Endothelial cell of umbilical vein (primary cell): ENCODE measurements around the gene CUEDC1. TPM values are rescaled to one million over a fixed set of nuclear protein-coding genes. Genes with fewer than 3 reads are reported as not detected.
A peak's percentile ranks its signal among the peaks of the same experiment; 100 is the strongest.

ENCODE experiments used
- BruUV-seq: library from RNA; stranded (reverse); fragments of 400-500 nt; replicated peaks from 2 replicates; lab custom pipeline; 2021; lab: Mats Ljungman, UMichigan
- CTCF ChIA-PET: fragments of 300-600, 350-600 bp; sonication (Branson Sonifier 250); formaldehyde crosslinking; loops from one replicate; lab custom pipeline; 2021; ENCODE audit warnings: antibody characterized with exemption, inconsistent platforms; lab: Charles Lee
- POLR2A ChIA-PET: fragments of 300-600, 350-600 bp; sonication (Branson Sonifier 250); formaldehyde crosslinking; loops from one replicate; lab custom pipeline; 2021; ENCODE audit warnings: antibody characterized with exemption, inconsistent platforms; lab: Charles Lee
- DNase-seq: peaks from one replicate; pipeline ENCODE4 v3.0.0-alpha.2; 2011; ENCODE audit warnings: low read depth, low spot score
- FAIRE-seq: peaks from 2 replicates; lab custom pipeline; 2011; peaks lifted over from hg19 to GRCh38; lab: Jason Lieb, UNC
- H2AFZ ChIP-seq: 2 replicates; pipeline ENCODE4 v1.6.0; 2012; ENCODE audit warnings: low read depth, low read length, control low read depth, inconsistent platforms
- H3K27ac ChIP-seq: 2 replicates; pipeline ENCODE4 v1.5.1; 2011; ENCODE audit warnings: low read depth, mild to moderate bottlenecking, control low read depth, low read length, moderate library complexity; ENCODE audit not compliant: insufficient read depth
- H3K27me3 ChIP-seq, 2 experiments: 2 replicates each; pipeline versions ENCODE4 v1.6.0 to v1.6.1; 2011; ENCODE audit warnings: low read length in 2 of 2, mixed read lengths in 1 of 2; ENCODE audit not compliant: control insufficient read depth in 2 of 2, insufficient read depth in 2 of 2
- H3K36me3 ChIP-seq, 2 experiments: 2 replicates in 1 of 2; 3 replicates in 1 of 2; pipeline ENCODE4 v1.5.1; 2011; ENCODE audit warnings: low read length in 2 of 2, mild to moderate bottlenecking in 1 of 2, moderate library complexity in 1 of 2; ENCODE audit not compliant: control insufficient read depth in 2 of 2, insufficient read depth in 2 of 2; ENCODE audit errors: extremely low read depth in 1 of 2
- H3K4me1 ChIP-seq: 3 replicates; pipeline ENCODE4 v1.5.1; 2011; ENCODE audit warnings: mild to moderate bottlenecking, low read length; ENCODE audit not compliant: control insufficient read depth, insufficient read depth; ENCODE audit errors: extremely low read depth
- H3K4me2 ChIP-seq: 2 replicates; pipeline ENCODE4 v1.6.1; 2011; ENCODE audit warnings: low read length, control low read depth, mixed read lengths; ENCODE audit not compliant: insufficient read depth
- H3K4me3 ChIP-seq, 3 experiments: fragments of 200-600 bp in 1 of 3; sonication (generic), shearing (Covaris generic) in 1 of 3; replicated peaks in 1 of 3; 2 replicates each; pipeline ENCODE4 v1.5.1; 2011 to 2016; ENCODE audit warnings: control low read depth in 3 of 3, low read length in 3 of 3, mild to moderate bottlenecking in 2 of 3, inconsistent platforms in 1 of 3, low read depth in 1 of 3, moderate library complexity in 1 of 3; ENCODE audit not compliant: insufficient read depth in 1 of 3
- H3K79me2 ChIP-seq: 2 replicates; pipeline ENCODE4 v1.6.0; 2012; ENCODE audit warnings: low read length, inconsistent platforms; ENCODE audit not compliant: control insufficient read depth, insufficient read depth
- H3K9ac ChIP-seq: replicated peaks from 2 replicates; pipeline ENCODE3; 2011; ENCODE audit warnings: low read length, control low read depth; ENCODE audit not compliant: insufficient read depth; ENCODE audit errors: extremely low read depth
- H3K9me1 ChIP-seq: replicated peaks from 3 replicates; pipeline ENCODE4 v1.6.0; 2011; ENCODE audit warnings: mild to moderate bottlenecking, low read length; ENCODE audit not compliant: control insufficient read depth, insufficient read depth; ENCODE audit errors: extremely low read depth
- H3K9me3 ChIP-seq: replicated peaks from 2 replicates; pipeline ENCODE4 v1.5.1; 2012; ENCODE audit warnings: low read length, inconsistent platforms; ENCODE audit not compliant: control insufficient read depth, insufficient read depth
- H4K20me1 ChIP-seq: replicated peaks from 2 replicates; pipeline ENCODE3; 2011; ENCODE audit warnings: mild to moderate bottlenecking, low read length; ENCODE audit not compliant: control insufficient read depth, insufficient read depth; ENCODE audit errors: extremely low read depth
- CTCF ChIP-seq, 2 donors: IDR thresholded peaks; 1 replicate in 1 of 2; 2 replicates in 1 of 2; pipeline ENCODE4 v1.5.1; 2011; ENCODE audit warnings: low read length in 2 of 2, mild to moderate bottlenecking in 2 of 2, moderate library complexity in 2 of 2, control low read depth in 1 of 2, inconsistent platforms in 1 of 2, low read depth in 1 of 2; ENCODE audit not compliant: insufficient read depth in 1 of 2; ENCODE audit errors: extremely low read depth in 1 of 2
- EZH2 ChIP-seq: IDR thresholded peaks from 2 replicates; pipeline ENCODE4 v1.6.1; 2012; ENCODE audit warnings: borderline replicate concordance, low read depth, mild to moderate bottlenecking, moderate library complexity, low read length, inconsistent platforms; ENCODE audit not compliant: severe bottlenecking
- FOS ChIP-seq: IDR thresholded peaks from 2 replicates; pipeline ENCODE4 v1.6.1; 2011; ENCODE audit warnings: mild to moderate bottlenecking, low read length, moderate library complexity, borderline replicate concordance; ENCODE audit not compliant: insufficient read depth
- GATA2 ChIP-seq: IDR thresholded peaks from 2 replicates; pipeline ENCODE4 v1.7.0; 2011; ENCODE audit warnings: low read depth, mild to moderate bottlenecking, moderate library complexity, mixed read lengths, low read length; ENCODE audit not compliant: insufficient read length, insufficient read depth
- JUN ChIP-seq: IDR thresholded peaks from 2 replicates; pipeline ENCODE4 v1.6.1; 2011; ENCODE audit warnings: borderline replicate concordance, low read depth; ENCODE audit not compliant: insufficient read length, insufficient read depth
- MYC ChIP-seq: IDR thresholded peaks from one replicate; pipeline ENCODE4 v1.6.1; 2011; ENCODE audit warnings: mild to moderate bottlenecking, low read depth, low read length
- POLR2A ChIP-seq: IDR thresholded peaks from 2 replicates; pipeline ENCODE4 v1.6.1; 2012; ENCODE audit warnings: low read depth, mild to moderate bottlenecking, control low read depth, low read length
- POLR2AphosphoS5 ChIP-seq: IDR thresholded peaks from 2 replicates; pipeline ENCODE4 v1.6.1; 2012; ENCODE audit warnings: low read depth, mild to moderate bottlenecking, control low read depth, low read length, moderate library complexity; ENCODE audit not compliant: insufficient read depth
- dilution Hi-C: fragments of 300-500 bp; cut with MboI; formaldehyde crosslinking; loops from one replicate; pipeline ENCODE4 v1.15.0; 2019; ENCODE audit warnings: low sequenced_read_pairs; ENCODE audit not compliant: extremely low pct_ligation_motif_present
- intact Hi-C: fragments of 100-400 bp; cut with micrococcal nuclease; formaldehyde crosslinking; loops from one replicate; pipeline ENCODE4 v1.10.0; 2022
- polyA plus RNA-seq, 4 experiments: library from polyadenylated mRNA; depleted of rRNA in 3 of 4; stranded (reverse) in 3 of 4; unstranded in 1 of 4; fragments of >200 nt; gene quantifications; 2 replicates each; pipeline versions ENCODE4 v1.2.1 to v1.2.3, GENCODE V29; 2011 to 2012; ENCODE audit warnings: missing spikeins in 1 of 4
- total RNA-seq: library from RNA; stranded (reverse); gene quantifications from 2 replicates; pipeline ENCODE4 v1.2.3, GENCODE V29; 2021
- TF ChIP-seq, protein P1 (sequence below): IDR thresholded peaks from 2 replicates; pipeline ENCODE4 v1.6.1; 2011; ENCODE audit not compliant: insufficient read depth, insufficient read length

Gene CUEDC1
- total and polyA plus RNA-seq, 2 donors (not counting 3 experiments of a cell fraction or from before 2014, with no cell fraction given), result 15.8 to 27.7 TPM

DNA sequence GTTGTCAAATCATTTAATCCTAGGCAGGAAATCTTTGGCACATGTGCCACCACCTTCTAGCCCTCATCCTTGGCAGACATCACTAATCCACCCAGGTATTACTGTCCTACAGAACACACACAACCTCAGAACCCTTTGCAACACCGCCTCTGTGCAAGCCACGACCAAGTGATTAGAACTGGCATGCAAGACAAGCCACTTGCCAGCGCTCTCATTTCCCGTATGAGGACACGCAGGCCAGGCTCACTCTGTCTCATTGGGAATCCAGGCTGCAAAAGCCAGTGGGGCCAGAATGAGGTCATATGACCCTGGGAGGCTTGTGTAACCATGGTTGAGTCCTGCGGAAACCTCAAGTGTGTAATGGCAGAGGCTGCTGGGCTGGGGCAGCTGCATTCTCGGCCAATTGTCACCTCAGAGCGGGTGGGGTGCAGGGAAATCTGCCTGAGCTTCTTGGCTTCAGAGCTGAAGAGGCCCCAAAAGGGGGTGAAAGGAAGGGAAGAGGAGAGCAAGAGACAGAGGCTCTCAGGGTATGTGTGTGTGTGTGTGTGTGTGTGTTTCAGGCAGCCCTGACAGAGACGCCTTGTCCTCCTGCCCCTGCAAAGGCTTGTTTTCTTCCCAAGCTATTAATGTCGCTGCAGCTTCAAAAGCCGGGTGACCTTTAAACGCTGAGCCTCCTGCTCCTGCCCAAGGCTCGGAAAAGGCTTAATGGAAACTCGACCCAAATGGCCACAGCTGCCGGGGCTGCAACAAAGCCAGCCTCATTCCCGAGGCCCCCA is 62.2 kb downstream of the CUEDC1 start:
- CTCF ChIA-PET, result interaction anchor here (0.8 to 6.1 kb wide), 26 partner anchors 10 to 106 kb away, joined by 3 to 67 read pairs (median 6); partner anchors contain the start of genes CUEDC1 and VEZF1
- no peaks in the 10 kb centered on the region for H3K27me3 ChIP-seq
- H3K9me1 ChIP-seq, result no peaks in the 10 kb centered on the region
- H3K9ac ChIP-seq, result peak overlapping the region; percentile 48
- H3K4me3 ChIP-seq, result no peak overlapping the region
- no TSS peak for BruUV-seq
- H4K20me1 ChIP-seq, result no peaks in the 10 kb centered on the region
- H3K36me3 ChIP-seq, result no peaks in the 10 kb centered on the region
- H3K4me2 ChIP-seq, result peak overlapping the region; percentile 46
- FAIRE-seq, result no peak
- peak overlapping the region; percentile 57 for H2AFZ ChIP-seq
- intact Hi-C loops (loop anchor here (1.0 to 2.0 kb wide), 8 partner anchors 10 to 220 kb away; partner anchors contain the start of genes CUEDC1 and VEZF1), dilution Hi-C loops (no loop called here)
- H3K9me3 ChIP-seq, result no peaks in the 10 kb centered on the region
- DNase-seq, result peak; percentile 81
- H3K4me1 ChIP-seq, result peaks cover 26% of the 10 kb centered on the region
- peak overlapping the region; percentile 70 for H3K27ac ChIP-seq
- POLR2A ChIA-PET, result interaction anchor here (0.7 to 1.1 kb wide), 4 partner anchors 18 to 95 kb away, joined by 3 to 5 read pairs (median 4); partner anchors contain the start of genes CUEDC1 and VEZF1
- TF ChIP-seq POLR2A, result no peak
- TF ChIP-seq GATA2, result no peak
- peak; percentile 33 for TF ChIP-seq FOS
- TF ChIP-seq EZH2, result no peak
- peak; percentile 31 for TF ChIP-seq POLR2AphosphoS5
- peak; percentile 30 for TF ChIP-seq JUN
- TF ChIP-seq, protein P1, sequence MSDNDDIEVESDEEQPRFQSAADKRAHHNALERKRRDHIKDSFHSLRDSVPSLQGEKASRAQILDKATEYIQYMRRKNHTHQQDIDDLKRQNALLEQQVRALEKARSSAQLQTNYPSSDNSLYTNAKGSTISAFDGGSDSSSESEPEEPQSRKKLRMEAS, result no peak
- TF ChIP-seq MYC, result no peak
- no peak for TF ChIP-seq CTCF (IDR thresholded peaks at IDR 0.05; ENCODE audit: extremely low read depth in 1 of 2, insufficient read depth in 1 of 2, low read depth in 1 of 2, low read length in 2 of 2)
- H3K79me2 ChIP-seq, result no peaks in the 10 kb centered on the region
